ENCODE measurements around the gene RPRD1B.

RPRD1B gene

DNA sequence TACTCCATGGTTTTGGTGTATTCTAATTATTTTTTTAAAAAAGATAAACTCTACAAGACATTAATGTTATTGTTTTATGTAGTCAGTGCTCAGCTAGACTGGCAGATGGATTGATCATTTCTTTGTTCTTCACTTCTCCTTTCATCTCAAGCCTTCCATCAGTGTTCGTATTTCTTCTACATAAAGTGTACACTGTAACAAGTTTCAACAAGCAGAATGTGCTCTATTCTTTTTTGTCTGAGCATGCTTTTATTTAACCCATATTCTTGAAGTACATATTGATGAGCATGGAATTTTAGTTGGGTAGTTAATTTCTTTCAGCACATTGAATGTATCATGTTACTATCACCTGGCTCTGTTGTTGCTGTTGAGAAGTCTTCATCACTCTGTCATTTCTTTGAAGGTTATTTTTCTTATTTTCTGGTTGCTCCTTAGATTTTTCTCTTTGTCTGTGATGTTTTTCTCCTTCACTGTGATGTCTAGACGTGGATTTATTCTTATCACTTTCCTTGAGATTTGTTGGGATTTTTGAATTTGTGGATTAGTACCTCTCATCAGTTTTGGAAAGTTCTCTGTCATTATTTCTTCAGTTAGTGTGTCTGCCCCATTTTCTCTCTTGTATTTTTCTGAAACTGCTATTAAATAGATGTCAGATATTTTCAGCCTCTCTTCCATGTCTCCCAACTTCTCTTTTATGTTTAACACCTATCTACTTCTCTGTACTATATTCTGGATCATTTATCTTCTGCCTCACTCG lies 83.0 kb downstream of the RPRD1B start:
- Histone ChIP-seq H3K4me1 (ENCODE audit: control insufficient read depth in 1 of 2, insufficient read depth in 2 of 2, low read length in 2 of 2) (peaks cover 4 to 11% of the 10 kb centered on the region in 2 donors), H3K9ac (ENCODE audit: low read depth in 1 of 2, low read length in 2 of 2) (no peak overlapping the region), H3K4me3 (ENCODE audit: low read depth in 1 of 2, low read length in 2 of 2) (no peak overlapping the region), H3K27ac (ENCODE audit: low read depth, low read length) (no peak overlapping the region), H3K27me3 (ENCODE audit: control insufficient read depth in 1 of 2, insufficient read depth in 2 of 2, low read length in 2 of 2) (no peaks in the 10 kb centered on the region), H3K36me3 (ENCODE audit: control insufficient read depth in 1 of 2, insufficient read depth in 2 of 2, low read length in 2 of 2) (no peaks in the 10 kb centered on the region), H3K9me3 (ENCODE audit: control insufficient read depth in 1 of 2, low read length in 2 of 2) (no peaks in the 10 kb centered on the region)

- H3K4me3 ChIP-seq (ENCODE audit: low read depth in 1 of 2, low read length in 2 of 2) = no peak overlapping the region
Measured at GRCh38 chr20:38117205-38117604, 83.7 kb downstream of the RPRD1B start.

GRCh38 chr20:38117635-38118034 lies 84.1 kb downstream of the RPRD1B start:
- no peak overlapping the region for H3K9ac ChIP-seq (ENCODE audit: low read depth in 1 of 2, low read length in 2 of 2)

More at GRCh38 chr20:38117205-38117604, 83.7 kb downstream of the RPRD1B start:
- no peak overlapping the region for H3K9ac ChIP-seq (ENCODE audit: low read depth in 1 of 2, low read length in 2 of 2)
- H3K9me3 ChIP-seq (ENCODE audit: control insufficient read depth in 1 of 2, low read length in 2 of 2) = no peaks in the 10 kb centered on the region
- H3K36me3 ChIP-seq (ENCODE audit: control insufficient read depth in 1 of 2, insufficient read depth in 2 of 2, low read length in 2 of 2) = no peaks in the 10 kb centered on the region
- no peaks in the 10 kb centered on the region for H3K27me3 ChIP-seq (ENCODE audit: control insufficient read depth in 1 of 2, insufficient read depth in 2 of 2, low read length in 2 of 2)
- peaks cover 4 to 11% of the 10 kb centered on the region in 2 donors for H3K4me1 ChIP-seq (ENCODE audit: control insufficient read depth in 1 of 2, insufficient read depth in 2 of 2, low read length in 2 of 2)
- no peak overlapping the region for H3K27ac ChIP-seq (ENCODE audit: low read depth, low read length)

DNA sequence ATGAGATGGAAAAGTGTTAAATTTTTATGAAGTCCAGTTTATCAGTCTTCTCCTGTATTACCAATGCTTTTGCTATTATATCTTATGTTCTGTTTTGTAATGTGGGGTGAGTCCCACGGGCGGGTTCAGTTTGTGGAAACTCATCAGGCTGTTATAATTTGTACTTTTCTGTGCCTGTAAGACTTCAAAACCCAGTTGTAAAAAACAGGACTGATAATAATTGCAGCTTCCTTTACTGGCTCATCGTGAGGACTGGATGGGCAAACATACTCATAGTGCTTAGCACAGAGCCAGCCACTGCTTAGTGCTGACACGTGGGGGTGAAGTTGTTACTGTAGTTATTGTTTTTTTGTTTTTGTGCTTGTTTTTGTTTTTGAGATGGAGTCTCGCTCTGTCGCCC lies 85.9 kb downstream of the RPRD1B start:
- H3K36me3 ChIP-seq (ENCODE audit: control insufficient read depth in 1 of 2, insufficient read depth in 2 of 2, low read length in 2 of 2) = no peaks in the 10 kb centered on the region
- peaks cover 0 to 5% of the 10 kb centered on the region in 2 donors for H3K4me1 ChIP-seq (ENCODE audit: control insufficient read depth in 1 of 2, insufficient read depth in 2 of 2, low read length in 2 of 2)
- no peak overlapping the region for H3K27ac ChIP-seq (ENCODE audit: low read depth, low read length)
- H3K9ac ChIP-seq (ENCODE audit: low read depth in 1 of 2, low read length in 2 of 2) = no peak overlapping the region
- no peaks in the 10 kb centered on the region for H3K27me3 ChIP-seq (ENCODE audit: control insufficient read depth in 1 of 2, insufficient read depth in 2 of 2, low read length in 2 of 2)
- no peak overlapping the region for H3K4me3 ChIP-seq (ENCODE audit: low read depth in 1 of 2, low read length in 2 of 2)
- no peaks in the 10 kb centered on the region for H3K9me3 ChIP-seq (ENCODE audit: control insufficient read depth in 1 of 2, low read length in 2 of 2)

More at GRCh38 chr20:38117635-38118034, 84.1 kb downstream of the RPRD1B start:
- Histone ChIP-seq H3K36me3 (ENCODE audit: control insufficient read depth in 1 of 2, insufficient read depth in 2 of 2, low read length in 2 of 2) (no peaks in the 10 kb centered on the region), H3K27me3 (ENCODE audit: control insufficient read depth in 1 of 2, insufficient read depth in 2 of 2, low read length in 2 of 2) (no peaks in the 10 kb centered on the region), H3K4me3 (ENCODE audit: low read depth in 1 of 2, low read length in 2 of 2) (no peak overlapping the region), H3K27ac (ENCODE audit: low read depth, low read length) (no peak overlapping the region), H3K4me1 (ENCODE audit: control insufficient read depth in 1 of 2, insufficient read depth in 2 of 2, low read length in 2 of 2) (peaks cover 4 to 11% of the 10 kb centered on the region in 2 donors), H3K9me3 (ENCODE audit: control insufficient read depth in 1 of 2, low read length in 2 of 2) (no peaks in the 10 kb centered on the region)

GRCh38 chr20:38120625-38120988 lies 87.1 kb downstream of the RPRD1B start:
- no peaks in the 10 kb centered on the region for H3K36me3 ChIP-seq (ENCODE audit: control insufficient read depth in 1 of 2, insufficient read depth in 2 of 2, low read length in 2 of 2)
- H3K9ac ChIP-seq (ENCODE audit: low read depth in 1 of 2, low read length in 2 of 2) = no peak overlapping the region
- no peak overlapping the region for H3K4me3 ChIP-seq (ENCODE audit: low read depth in 1 of 2, low read length in 2 of 2)
- H3K4me1 ChIP-seq (ENCODE audit: control insufficient read depth in 1 of 2, insufficient read depth in 2 of 2, low read length in 2 of 2) = peaks cover 5 to 13% of the 10 kb centered on the region in 2 donors
- no peaks in the 10 kb centered on the region for H3K9me3 ChIP-seq (ENCODE audit: control insufficient read depth in 1 of 2, low read length in 2 of 2)
- H3K27me3 ChIP-seq (ENCODE audit: control insufficient read depth in 1 of 2, insufficient read depth in 2 of 2, low read length in 2 of 2) = no peaks in the 10 kb centered on the region
- no peak overlapping the region for H3K27ac ChIP-seq (ENCODE audit: low read depth, low read length)

DNA sequence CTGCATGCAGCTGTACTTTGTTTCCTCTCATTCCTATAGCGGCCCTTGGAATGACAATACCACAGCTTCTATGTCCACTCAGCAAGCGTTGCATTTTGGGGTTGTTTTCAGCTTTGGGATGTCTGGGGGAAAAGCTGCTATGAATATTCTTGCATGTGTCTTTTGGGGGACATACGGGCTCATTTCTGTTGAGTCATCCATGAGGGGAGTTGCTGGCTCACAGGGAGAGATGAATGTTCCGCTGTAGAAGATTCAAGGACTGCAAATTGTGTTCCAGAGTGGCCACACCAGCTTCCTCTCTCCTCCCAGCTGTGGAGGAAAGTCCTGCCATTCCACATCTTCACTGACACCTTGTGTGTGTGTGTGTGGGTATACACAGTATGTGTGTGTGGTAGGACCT lies 88.2 kb downstream of the RPRD1B start:
- Histone ChIP-seq H3K27me3 (ENCODE audit: control insufficient read depth in 1 of 2, insufficient read depth in 2 of 2, low read length in 2 of 2) (no peaks in the 10 kb centered on the region), H3K36me3 (ENCODE audit: control insufficient read depth in 1 of 2, insufficient read depth in 2 of 2, low read length in 2 of 2) (no peaks in the 10 kb centered on the region), H3K9ac (ENCODE audit: low read depth in 1 of 2, low read length in 2 of 2) (no peak overlapping the region), H3K27ac (ENCODE audit: low read depth, low read length) (no peak overlapping the region), H3K9me3 (ENCODE audit: control insufficient read depth in 1 of 2, low read length in 2 of 2) (no peaks in the 10 kb centered on the region), H3K4me1 (ENCODE audit: control insufficient read depth in 1 of 2, insufficient read depth in 2 of 2, low read length in 2 of 2) (peaks cover 15 to 23% of the 10 kb centered on the region in 2 donors), H3K4me3 (ENCODE audit: low read depth in 1 of 2, low read length in 2 of 2) (no peak overlapping the region)

DNA sequence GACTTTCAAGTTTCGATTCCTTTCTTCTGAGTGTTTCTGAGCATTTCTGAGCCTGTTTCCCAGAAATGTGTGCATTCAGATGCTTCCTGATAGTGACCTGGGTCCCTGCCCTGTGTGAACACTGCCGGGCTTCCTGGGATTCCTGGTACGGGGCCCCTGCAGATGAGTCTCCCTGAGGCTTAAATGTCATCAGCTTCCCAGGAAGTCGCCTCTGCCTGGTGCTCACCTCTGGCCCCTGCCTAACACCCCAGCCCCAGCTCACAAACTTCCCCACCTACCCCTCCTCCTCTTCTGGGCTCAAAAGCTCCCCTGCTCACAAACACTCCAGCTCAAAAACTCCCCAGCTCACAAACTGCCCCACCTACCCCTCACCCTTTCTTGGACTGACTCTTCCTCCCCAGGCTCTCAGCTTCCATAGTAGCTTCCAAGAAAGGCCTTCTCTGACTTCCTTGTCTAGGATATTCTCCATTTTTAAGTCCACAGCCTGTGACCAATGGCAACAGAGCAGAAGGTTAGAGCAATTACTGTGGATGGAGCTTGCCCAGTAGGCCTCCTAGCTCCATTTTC lies 89.6 kb downstream of the RPRD1B start:
- Histone ChIP-seq H3K4me3 (ENCODE audit: low read depth in 1 of 2, low read length in 2 of 2) (no peak overlapping the region), H3K27ac (ENCODE audit: low read depth, low read length) (peak overlapping the region; percentile 42), H3K9ac (ENCODE audit: low read depth in 1 of 2, low read length in 2 of 2) (no peak overlapping the region), H3K9me3 (ENCODE audit: control insufficient read depth in 1 of 2, low read length in 2 of 2) (no peaks in the 10 kb centered on the region), H3K27me3 (ENCODE audit: control insufficient read depth in 1 of 2, insufficient read depth in 2 of 2, low read length in 2 of 2) (no peaks in the 10 kb centered on the region), H3K36me3 (ENCODE audit: control insufficient read depth in 1 of 2, insufficient read depth in 2 of 2, low read length in 2 of 2) (no peaks in the 10 kb centered on the region), H3K4me1 (ENCODE audit: control insufficient read depth in 1 of 2, insufficient read depth in 2 of 2, low read length in 2 of 2) (peaks cover 18 to 30% of the 10 kb centered on the region in 2 donors)

GRCh38 chr20:38125157-38126056 lies 91.9 kb downstream of the RPRD1B start:
- H3K9me3 ChIP-seq (ENCODE audit: control insufficient read depth in 1 of 2, low read length in 2 of 2) = no peaks in the 10 kb centered on the region
- H3K27ac ChIP-seq (ENCODE audit: low read depth, low read length) = peak overlapping the region; percentile 6
- peaks cover 18 to 30% of the 10 kb centered on the region in 2 donors for H3K4me1 ChIP-seq (ENCODE audit: control insufficient read depth in 1 of 2, insufficient read depth in 2 of 2, low read length in 2 of 2)
- H3K4me3 ChIP-seq (ENCODE audit: low read depth in 1 of 2, low read length in 2 of 2) = no peak overlapping the region
- no peaks in the 10 kb centered on the region for H3K27me3 ChIP-seq (ENCODE audit: control insufficient read depth in 1 of 2, insufficient read depth in 2 of 2, low read length in 2 of 2)
- peaks cover 0 to 9% of the 10 kb centered on the region in 2 donors for H3K36me3 ChIP-seq (ENCODE audit: control insufficient read depth in 1 of 2, insufficient read depth in 2 of 2, low read length in 2 of 2)
- H3K9ac ChIP-seq (ENCODE audit: low read depth in 1 of 2, low read length in 2 of 2) = no peak overlapping the region

DNA sequence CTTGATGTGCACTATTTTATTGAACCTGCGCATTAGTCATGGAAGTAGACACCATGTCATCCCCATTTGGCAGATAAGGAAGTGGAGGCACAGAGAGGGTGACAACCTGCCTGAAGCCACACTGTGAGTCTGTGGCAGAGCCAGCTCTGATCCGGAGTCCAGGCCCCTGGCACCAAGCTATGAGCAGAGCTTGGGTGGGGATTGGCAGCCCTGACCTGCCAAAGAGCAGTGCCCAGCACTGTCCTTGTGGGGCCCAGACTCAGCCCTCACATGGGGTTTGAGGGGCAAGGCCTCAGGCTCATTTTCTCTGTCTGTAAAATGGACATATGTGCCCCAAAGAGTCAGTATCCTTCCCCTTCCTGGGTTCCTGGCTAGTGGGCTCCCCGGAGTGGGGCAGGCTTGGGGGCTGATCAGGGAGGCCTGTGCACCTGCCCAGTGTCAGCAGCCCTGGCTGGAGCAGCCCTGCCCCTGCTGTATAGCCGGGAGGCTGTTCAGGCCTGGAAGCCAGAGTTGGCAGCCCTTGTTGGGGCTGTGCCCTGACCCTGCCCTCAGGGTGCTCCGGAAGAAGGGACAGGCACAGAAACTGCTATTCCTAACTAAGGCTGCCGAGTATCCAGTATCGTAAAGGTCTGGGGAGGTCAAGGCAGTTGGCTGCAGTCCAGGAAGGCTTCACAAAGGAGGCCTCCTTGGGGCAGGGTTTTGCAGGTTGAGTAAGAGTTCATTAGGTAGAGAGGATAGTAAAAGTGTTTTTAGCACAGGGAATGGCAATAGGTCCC lies 92.8 kb downstream of the RPRD1B start:
- H3K27ac ChIP-seq (ENCODE audit: low read depth, low read length) = peak overlapping the region; percentile 61

More for the DNA sequence above, 92.8 kb downstream of the RPRD1B start:
- Histone ChIP-seq H3K9me3 (ENCODE audit: control insufficient read depth in 1 of 2, low read length in 2 of 2) (no peaks in the 10 kb centered on the region), H3K4me3 (ENCODE audit: low read depth in 1 of 2, low read length in 2 of 2) (no peak overlapping the region), H3K4me1 (ENCODE audit: control insufficient read depth in 1 of 2, insufficient read depth in 2 of 2, low read length in 2 of 2) (peaks cover 18 to 30% of the 10 kb centered on the region in 2 donors), H3K27me3 (ENCODE audit: control insufficient read depth in 1 of 2, insufficient read depth in 2 of 2, low read length in 2 of 2) (no peaks in the 10 kb centered on the region), H3K36me3 (ENCODE audit: control insufficient read depth in 1 of 2, insufficient read depth in 2 of 2, low read length in 2 of 2) (peaks cover 0 to 11% of the 10 kb centered on the region in 2 donors), H3K9ac (ENCODE audit: low read depth in 1 of 2, low read length in 2 of 2) (no peak overlapping the region)

Data from duodenal mucosa (tissue), 2 donors.